ENCODE results near the gene BICD2. TPM values are rescaled to one million over a fixed set of nuclear protein-coding genes. Genes with fewer than 3 reads are reported as not detected.

Gene BICD2
- total RNA-seq, 1 donor from 2014 or later: 48.2 TPM

- Histone ChIP-seq H2AFZ (ENCODE audit: low read depth, low read length) (no peak overlapping the region), H3K4me2 (ENCODE audit: low read length) (no peak overlapping the region), H3K9me3 (ENCODE audit: insufficient read depth, low read depth, low read length) (no peaks in the 10 kb centered on the region), H3K79me2 (ENCODE audit: insufficient read depth, low read length) (peaks cover 34% of the 10 kb centered on the region), H3K27me3 (ENCODE audit: insufficient read depth, low read length) (no peaks in the 10 kb centered on the region), H3K4me3 (ENCODE audit: insufficient read depth, low read depth, low read length) (no peak overlapping the region), H4K20me1 (ENCODE audit: insufficient read depth, low read length) (peaks cover 72% of the 10 kb centered on the region), H3K36me3 (ENCODE audit: insufficient read depth, low read length) (peaks cover 27% of the 10 kb centered on the region), H3K9ac (ENCODE audit: low read length) (no peak overlapping the region), H3K27ac (ENCODE audit: low read depth, low read length) (no peak overlapping the region), H3K4me1 (ENCODE audit: insufficient read depth, low read length) (peaks cover 9% of the 10 kb centered on the region)
- Mint-ChIP-seq H3K27me3 (ENCODE audit: low read depth, unreplicated experiment) (no peaks in the 10 kb centered on the region), H3K9me3 (ENCODE audit: unreplicated experiment) (no peaks in the 10 kb centered on the region), H3K36me3 (ENCODE audit: low read depth, unreplicated experiment) (peaks cover 15% of the 10 kb centered on the region), H3K4me3 (ENCODE audit: unreplicated experiment) (no peak overlapping the region), H3K4me1 (ENCODE audit: low read depth, unreplicated experiment) (peaks cover 18% of the 10 kb centered on the region), H3K27ac (ENCODE audit: unreplicated experiment) (no peak overlapping the region)
- FAIRE-seq: no peak
- TF ChIP-seq EZH2 (IDR thresholded peaks at IDR 0.05; ENCODE audit: insufficient read depth, low read length) (no peak), CTCF (IDR thresholded peaks at IDR 0.05; ENCODE audit: insufficient read depth, low read depth, low read length) (no peak)
- no peak for DNase-seq (ENCODE audit: low read depth)
Measured at GRCh38 chr9:92720807-92721535, 43.7 kb downstream of the BICD2 start.

- DNase-seq (ENCODE audit: low read depth): no peak
- Histone ChIP-seq H3K36me3 (ENCODE audit: insufficient read depth, low read length) (peaks cover 27% of the 10 kb centered on the region), H4K20me1 (ENCODE audit: insufficient read depth, low read length) (peaks cover 70% of the 10 kb centered on the region), H3K4me3 (ENCODE audit: insufficient read depth, low read depth, low read length) (no peak overlapping the region), H3K27ac (ENCODE audit: low read depth, low read length) (no peak overlapping the region), H3K27me3 (ENCODE audit: insufficient read depth, low read length) (no peaks in the 10 kb centered on the region), H3K79me2 (ENCODE audit: insufficient read depth, low read length) (peaks cover 27% of the 10 kb centered on the region), H3K4me1 (ENCODE audit: insufficient read depth, low read length) (peaks cover 9% of the 10 kb centered on the region), H3K9me3 (ENCODE audit: insufficient read depth, low read depth, low read length) (no peaks in the 10 kb centered on the region), H3K4me2 (ENCODE audit: low read length) (no peak overlapping the region), H3K9ac (ENCODE audit: low read length) (no peak overlapping the region), H2AFZ (ENCODE audit: low read depth, low read length) (no peak overlapping the region)
- TF ChIP-seq CTCF (IDR thresholded peaks at IDR 0.05; ENCODE audit: insufficient read depth, low read depth, low read length): no peak
- TF ChIP-seq EZH2 (IDR thresholded peaks at IDR 0.05; ENCODE audit: insufficient read depth, low read length): no peak
- Mint-ChIP-seq H3K9me3 (ENCODE audit: unreplicated experiment) (no peaks in the 10 kb centered on the region), H3K27ac (ENCODE audit: unreplicated experiment) (no peak overlapping the region), H3K27me3 (ENCODE audit: low read depth, unreplicated experiment) (no peaks in the 10 kb centered on the region), H3K36me3 (ENCODE audit: low read depth, unreplicated experiment) (peaks cover 14% of the 10 kb centered on the region), H3K4me3 (ENCODE audit: unreplicated experiment) (no peak overlapping the region), H3K4me1 (ENCODE audit: low read depth, unreplicated experiment) (peaks cover 20% of the 10 kb centered on the region)
- FAIRE-seq: no peak
Measured at GRCh38 chr9:92720209-92720765, 44.3 kb downstream of the BICD2 start.
